Activated naive CD8-positive, alpha-beta T cell treated with anti-CD3 and anti-CD28 coated beads, Interleukin-2, amount 50 U/mL, for 24 hours (primary cell): ENCODE results near the gene DHX35.

Experiments used
- ATAC-seq: fragments of 150-1000 bp; cut with Tn5 transposase; one replicate; pipeline ENCODE4 v1.10.0; 2021
- DNase-seq: peaks from one replicate; pipeline ENCODE4 v3.0.0; 2021
- H3K27ac Mint-ChIP-seq: one replicate; pipeline ENCODE4 v1.8.0; 2021; ENCODE audit warnings: mild to moderate bottlenecking, mixed read lengths
- H3K27me3 Mint-ChIP-seq: one replicate; pipeline ENCODE4 v1.8.0; 2021; ENCODE audit warnings: mixed read lengths
- H3K36me3 Mint-ChIP-seq: one replicate; pipeline ENCODE4 v1.8.0; 2021; ENCODE audit warnings: low read depth, mixed read lengths
- H3K4me1 Mint-ChIP-seq: one replicate; pipeline ENCODE4 v1.8.0; 2021; ENCODE audit warnings: mixed read lengths
- H3K4me3 Mint-ChIP-seq: one replicate; pipeline ENCODE4 v1.8.0; 2021; ENCODE audit warnings: mild to moderate bottlenecking, moderate library complexity, mixed read lengths
- H3K9me3 Mint-ChIP-seq: one replicate; pipeline ENCODE4 v1.8.0; 2021; ENCODE audit warnings: mixed read lengths

Gene DHX35

DNA sequence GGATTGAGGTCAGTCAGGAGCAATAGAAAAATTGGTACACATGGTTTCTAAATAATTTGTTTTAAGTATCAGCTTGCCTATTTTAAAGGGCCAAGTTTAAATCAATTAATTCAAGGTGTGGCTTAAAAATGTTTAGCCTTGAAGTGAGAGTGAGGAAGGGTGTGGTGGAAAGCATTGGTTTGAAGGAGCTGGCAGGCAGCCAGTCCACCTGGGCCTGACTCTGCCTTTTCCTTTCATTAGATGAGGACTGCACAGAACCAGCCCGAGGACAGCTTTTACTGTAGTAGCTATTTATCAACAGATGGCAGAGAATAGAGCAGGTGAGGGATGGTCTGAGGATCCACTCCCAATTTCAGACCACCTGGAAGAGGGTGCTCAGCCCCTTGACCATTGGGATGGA is 42.4 kb downstream of the DHX35 start:
- H3K27me3 Mint-ChIP-seq, result no peaks in the 10 kb centered on the region
- no peak overlapping the region for H3K27ac Mint-ChIP-seq
- H3K4me3 Mint-ChIP-seq, result no peak overlapping the region
- DNase-seq (no peak), ATAC-seq (no peak)
- H3K9me3 Mint-ChIP-seq, result no peaks in the 10 kb centered on the region
- peaks cover 8% of the 10 kb centered on the region for H3K4me1 Mint-ChIP-seq
- H3K36me3 Mint-ChIP-seq, result peaks cover 64% of the 10 kb centered on the region

DNA sequence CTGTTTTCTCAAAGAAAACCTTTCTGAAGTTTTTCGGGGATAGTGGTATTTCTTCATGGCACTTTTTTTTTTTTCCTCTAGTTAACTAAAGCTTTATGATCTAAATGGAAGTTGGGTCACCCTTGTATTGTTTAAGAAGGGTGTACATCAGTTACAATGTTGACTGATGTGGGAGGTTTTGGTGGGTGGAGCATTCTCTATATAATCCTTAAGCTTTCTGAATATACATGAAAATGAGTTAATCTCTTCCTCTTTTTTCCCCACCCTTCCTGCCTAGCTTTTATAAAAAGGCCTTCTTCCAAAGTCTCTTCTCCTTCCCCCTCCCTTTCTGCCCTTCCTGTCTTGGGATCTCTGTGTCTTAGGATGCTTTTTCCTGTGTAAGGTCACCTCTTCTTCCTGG is 47.2 kb downstream of the DHX35 start:
- peaks cover 57% of the 10 kb centered on the region for H3K36me3 Mint-ChIP-seq
- no peak overlapping the region for H3K27ac Mint-ChIP-seq
- H3K27me3 Mint-ChIP-seq, result no peaks in the 10 kb centered on the region

DNA sequence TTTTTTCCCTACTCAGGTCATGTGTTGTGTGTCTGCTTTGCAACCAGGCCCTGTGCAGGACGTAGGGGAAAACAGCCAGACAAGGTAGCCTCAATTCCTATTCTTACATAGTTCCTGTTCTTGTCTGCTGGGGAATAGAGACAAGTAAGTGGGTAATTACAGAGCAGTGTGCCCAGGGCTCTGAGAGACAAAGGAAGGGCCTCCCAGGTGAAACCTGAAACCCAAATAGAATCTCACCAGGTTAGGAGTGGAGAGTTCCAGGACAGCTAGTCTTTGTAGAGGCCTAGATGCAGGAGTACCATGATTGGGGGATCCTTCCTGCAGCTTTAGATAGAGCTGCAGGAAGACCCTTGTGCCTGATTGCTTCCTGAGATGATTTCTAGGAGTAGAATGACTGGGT is 48.4 kb downstream of the DHX35 start:
- H3K27me3 Mint-ChIP-seq, result no peaks in the 10 kb centered on the region
- peaks cover 10% of the 10 kb centered on the region for H3K4me1 Mint-ChIP-seq
- H3K4me3 Mint-ChIP-seq, result no peak overlapping the region
- H3K27ac Mint-ChIP-seq, result no peak overlapping the region
- DNase-seq (no peak), ATAC-seq (no peak)
- no peaks in the 10 kb centered on the region for H3K9me3 Mint-ChIP-seq
- H3K36me3 Mint-ChIP-seq, result peaks cover 65% of the 10 kb centered on the region

More for the DNA sequence above, 47.2 kb downstream of the DHX35 start:
- no peaks in the 10 kb centered on the region for H3K9me3 Mint-ChIP-seq
- H3K4me3 Mint-ChIP-seq, result no peak overlapping the region
- H3K4me1 Mint-ChIP-seq, result peaks cover 6% of the 10 kb centered on the region
- no peak for DNase-seq
- no peak for ATAC-seq

DNA sequence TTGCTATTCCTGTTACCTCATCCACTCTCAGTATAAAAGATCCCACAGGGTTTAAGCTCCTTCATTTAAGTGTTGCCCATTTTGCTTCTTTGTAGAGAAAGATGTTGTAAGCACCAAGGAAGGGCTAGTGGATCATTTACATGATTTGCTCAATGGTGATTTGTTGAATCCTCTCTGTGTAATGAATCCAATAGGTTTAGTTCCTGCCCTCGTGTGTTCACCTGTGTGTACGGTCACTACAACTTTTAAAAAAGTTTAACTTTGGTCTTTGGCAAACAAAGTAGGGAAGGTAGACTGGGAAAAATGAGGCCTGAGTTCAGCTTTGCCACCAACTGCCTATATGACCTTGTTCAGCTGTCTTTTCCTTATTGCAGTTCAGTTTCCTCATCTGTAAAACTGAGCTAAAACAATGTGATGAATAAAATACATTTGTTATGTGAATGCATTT is 51.5 kb downstream of the DHX35 start:
- ATAC-seq (no peak), DNase-seq (no peak)
- H3K4me1 Mint-ChIP-seq, result peaks cover 39% of the 10 kb centered on the region
- no peak overlapping the region for H3K4me3 Mint-ChIP-seq
- no peak overlapping the region for H3K27ac Mint-ChIP-seq
- no peaks in the 10 kb centered on the region for H3K27me3 Mint-ChIP-seq
- H3K36me3 Mint-ChIP-seq, result peaks cover 77% of the 10 kb centered on the region
- H3K9me3 Mint-ChIP-seq, result peaks cover 4% of the 10 kb centered on the region

DNA sequence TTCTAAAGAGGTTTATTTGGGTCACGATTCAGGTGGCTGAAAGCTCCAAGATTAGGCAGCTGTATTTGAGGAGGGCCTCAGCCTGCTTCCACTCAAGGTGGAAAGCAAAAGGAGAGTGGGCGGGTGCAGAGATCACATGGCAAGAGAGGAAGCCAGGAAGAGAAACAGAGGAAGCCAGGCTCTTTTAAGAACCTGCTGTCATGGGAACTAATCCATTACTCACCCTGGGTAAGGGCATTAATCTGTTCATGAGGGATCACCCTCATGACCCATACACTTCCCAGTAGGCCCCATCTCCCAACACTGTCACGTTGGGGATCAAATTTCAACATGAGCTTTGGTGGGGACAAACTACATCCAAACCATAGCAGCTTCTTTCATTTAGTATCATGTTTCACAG is 53.9 kb downstream of the DHX35 start:
- ATAC-seq (no peak), DNase-seq (no peak)
- Mint-ChIP-seq H3K27ac (peak overlapping the region; percentile 31), H3K4me1 (peaks cover 56% of the 10 kb centered on the region), H3K27me3 (no peaks in the 10 kb centered on the region), H3K9me3 (peaks cover 4% of the 10 kb centered on the region), H3K36me3 (peaks cover 83% of the 10 kb centered on the region), H3K4me3 (no peak overlapping the region)

DNA sequence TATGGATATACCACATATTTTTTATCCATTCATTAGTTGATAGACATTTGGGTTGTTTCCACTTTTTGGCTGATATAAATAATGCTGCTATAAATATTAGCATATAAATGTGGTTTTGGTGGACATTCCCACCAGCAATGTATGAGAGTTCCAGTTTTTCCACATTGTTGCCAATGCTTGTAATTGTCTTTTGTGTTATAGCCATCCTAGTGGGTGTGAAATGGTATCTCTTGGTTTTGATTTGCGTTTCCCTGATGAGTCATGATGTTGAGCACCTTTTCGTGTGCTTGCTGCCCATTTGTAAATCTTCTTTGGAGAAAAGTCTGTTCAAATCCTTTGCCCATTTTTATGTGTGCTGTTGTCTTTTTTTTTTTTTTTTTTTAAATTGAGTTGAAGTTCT is 54.4 kb downstream of the DHX35 start:
- no peak for DNase-seq
- peak overlapping the region; percentile 25 for H3K27ac Mint-ChIP-seq

DNA sequence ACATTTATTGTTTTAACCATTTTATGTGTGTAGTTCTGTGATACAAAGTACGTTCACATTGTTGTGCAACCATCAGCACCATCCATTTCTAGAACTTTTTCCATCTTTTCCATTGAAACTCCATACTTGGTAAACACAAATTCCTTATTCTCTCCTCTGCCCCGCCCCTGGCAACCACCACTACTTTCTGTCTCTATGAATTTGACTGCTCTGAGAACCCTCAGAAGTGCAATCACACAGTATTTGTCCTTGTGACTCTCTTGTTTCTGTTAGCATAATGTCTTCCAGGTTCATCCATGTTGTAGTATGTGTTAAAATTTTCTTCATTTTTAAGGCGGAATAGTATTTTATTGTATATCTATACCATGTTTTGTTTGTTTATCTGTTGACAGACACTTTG is 56.9 kb downstream of the DHX35 start:
- H3K4me3 Mint-ChIP-seq, result no peak overlapping the region
- peaks cover 60% of the 10 kb centered on the region for H3K4me1 Mint-ChIP-seq
- ATAC-seq, result no peak

More for the DNA sequence above, 54.4 kb downstream of the DHX35 start:
- Mint-ChIP-seq H3K4me1 (peaks cover 56% of the 10 kb centered on the region), H3K36me3 (peaks cover 83% of the 10 kb centered on the region), H3K27me3 (no peaks in the 10 kb centered on the region), H3K9me3 (peaks cover 4% of the 10 kb centered on the region), H3K4me3 (no peak overlapping the region)
- ATAC-seq, result no peak

DNA sequence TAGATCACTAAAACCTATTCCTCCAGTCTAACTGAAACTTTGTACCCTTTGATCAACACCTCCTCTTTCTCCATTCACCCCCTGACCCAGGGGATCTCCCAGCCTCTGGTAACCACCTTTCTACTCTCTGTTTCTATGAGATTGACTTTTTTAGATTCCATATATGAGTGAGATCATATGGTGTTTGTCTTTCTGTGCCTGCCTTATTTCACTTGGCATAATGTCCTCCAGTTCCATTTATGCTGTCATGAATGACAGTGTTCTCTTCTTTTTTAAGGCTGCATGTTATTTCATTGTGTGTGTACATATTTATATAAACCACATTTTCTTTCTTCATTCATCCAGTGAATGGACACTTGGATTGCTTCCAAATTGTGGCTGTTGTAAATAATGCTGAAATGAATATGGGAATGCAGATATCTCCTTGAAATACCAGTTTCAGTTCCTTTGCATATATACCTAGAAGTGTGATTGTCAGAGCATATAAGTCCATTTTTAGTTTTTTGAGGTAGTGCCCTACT is 57.7 kb downstream of the DHX35 start:
- H3K4me3 Mint-ChIP-seq, result peak overlapping the region; percentile 9
- DNase-seq, result peak; percentile 41
- peak; percentile 97 for ATAC-seq
- H3K36me3 Mint-ChIP-seq, result peaks cover 83% of the 10 kb centered on the region
- peaks cover 4% of the 10 kb centered on the region for H3K9me3 Mint-ChIP-seq
- H3K27me3 Mint-ChIP-seq, result no peaks in the 10 kb centered on the region
- peaks cover 63% of the 10 kb centered on the region for H3K4me1 Mint-ChIP-seq
- H3K27ac Mint-ChIP-seq, result peak overlapping the region; percentile 78

More for the DNA sequence above, 56.9 kb downstream of the DHX35 start:
- H3K9me3 Mint-ChIP-seq, result peaks cover 4% of the 10 kb centered on the region
- DNase-seq, result no peak
- peaks cover 87% of the 10 kb centered on the region for H3K36me3 Mint-ChIP-seq
- H3K27ac Mint-ChIP-seq, result no peak overlapping the region
- no peaks in the 10 kb centered on the region for H3K27me3 Mint-ChIP-seq

DNA sequence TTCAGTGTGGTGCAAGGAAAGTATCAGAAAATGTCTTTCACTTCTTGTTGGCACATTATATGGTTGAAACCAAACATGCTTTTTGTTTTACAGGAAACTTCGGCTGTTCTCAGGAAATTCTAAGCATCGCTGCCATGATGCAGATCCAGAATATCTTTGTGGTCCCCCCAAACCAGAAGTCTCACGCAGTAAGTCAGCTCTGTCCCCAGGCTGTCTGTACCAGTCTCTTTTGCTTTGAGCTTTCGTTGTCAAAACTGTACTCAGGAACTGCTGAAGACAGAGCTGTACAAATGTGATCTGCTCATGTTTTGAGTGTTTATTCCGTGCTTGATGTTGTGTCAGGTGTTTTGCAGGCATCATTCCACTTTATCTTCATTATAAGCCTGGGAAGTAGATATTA is 59.6 kb downstream of the DHX35 start:
- no peak for DNase-seq
- Mint-ChIP-seq H3K4me1 (peaks cover 53% of the 10 kb centered on the region), H3K9me3 (no peaks in the 10 kb centered on the region), H3K36me3 (peaks cover 80% of the 10 kb centered on the region), H3K4me3 (no peak overlapping the region), H3K27me3 (no peaks in the 10 kb centered on the region), H3K27ac (peak overlapping the region; percentile 52)
- ATAC-seq, result peak; percentile 41

DNA sequence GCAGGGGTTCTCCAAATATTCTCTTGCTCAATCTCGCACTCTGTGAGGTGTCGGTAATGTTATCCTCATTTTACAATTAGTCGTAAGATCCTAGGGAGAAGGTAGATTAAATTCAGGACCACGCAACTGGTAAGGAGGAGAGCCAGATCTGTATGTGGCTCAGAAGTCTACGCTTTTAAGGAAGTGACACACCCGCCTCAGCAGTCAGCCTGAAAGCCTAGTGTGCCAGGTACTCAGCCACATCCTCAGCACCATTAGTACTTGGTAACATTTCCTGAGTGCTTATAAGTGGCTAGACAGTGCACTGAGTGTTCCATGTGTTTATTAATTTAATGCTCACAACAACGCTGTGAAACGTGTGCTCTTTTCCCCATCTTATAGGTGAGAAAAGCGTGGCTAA is 63.7 kb downstream of the DHX35 start:
- peaks cover 58% of the 10 kb centered on the region for H3K36me3 Mint-ChIP-seq
- ATAC-seq (no peak), DNase-seq (no peak)
- no peaks in the 10 kb centered on the region for H3K9me3 Mint-ChIP-seq
- no peak overlapping the region for H3K4me3 Mint-ChIP-seq
- H3K27ac Mint-ChIP-seq, result no peak overlapping the region
- peaks cover 16% of the 10 kb centered on the region for H3K4me1 Mint-ChIP-seq
- no peaks in the 10 kb centered on the region for H3K27me3 Mint-ChIP-seq

DNA sequence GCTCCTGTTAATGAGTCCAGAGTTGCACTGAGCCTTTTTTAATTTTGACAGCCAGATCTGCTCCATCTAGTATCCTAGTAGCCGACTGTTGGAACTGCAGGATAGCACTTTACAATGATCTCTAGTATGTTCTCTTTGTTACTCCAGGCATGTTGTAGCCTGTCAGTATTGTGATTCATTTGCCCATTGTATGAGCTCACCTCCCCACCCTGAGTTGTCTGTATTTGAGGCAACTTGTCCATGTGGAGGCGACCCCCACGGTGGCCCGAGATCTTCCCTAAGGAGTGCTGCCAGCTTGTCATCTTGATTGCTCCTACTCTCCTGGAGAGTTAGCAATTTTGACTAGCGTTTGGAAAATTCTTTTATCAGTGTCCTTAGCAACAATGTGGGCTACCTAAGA is 67.2 kb downstream of the DHX35 start:
- H3K4me1 Mint-ChIP-seq, result peaks cover 11% of the 10 kb centered on the region
- no peak for ATAC-seq
- no peak overlapping the region for H3K27ac Mint-ChIP-seq
- H3K36me3 Mint-ChIP-seq, result peaks cover 44% of the 10 kb centered on the region
- H3K4me3 Mint-ChIP-seq, result no peak overlapping the region
- no peaks in the 10 kb centered on the region for H3K27me3 Mint-ChIP-seq
- no peak for DNase-seq
- no peaks in the 10 kb centered on the region for H3K9me3 Mint-ChIP-seq

DNA sequence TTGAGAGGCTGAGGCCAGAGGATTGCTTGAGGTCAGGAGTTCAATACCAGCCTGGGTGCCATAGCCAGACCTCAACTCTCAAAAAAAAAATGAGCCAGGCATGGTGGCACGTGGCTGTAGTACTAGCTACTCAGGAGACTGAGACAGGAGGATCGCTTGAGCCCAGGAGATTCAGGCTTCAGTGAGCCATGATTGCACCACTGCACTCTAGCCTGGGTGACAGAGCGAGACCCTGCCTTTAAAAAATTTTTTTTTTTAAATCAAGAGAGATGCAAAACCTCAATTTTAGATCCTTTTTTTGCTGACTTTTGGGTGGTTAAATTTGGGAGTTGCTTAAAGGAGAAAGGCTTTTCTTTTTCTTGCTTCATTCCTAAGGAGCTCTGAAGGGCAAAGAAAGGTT is 70.9 kb downstream of the DHX35 start:
- H3K4me3 Mint-ChIP-seq, result no peak overlapping the region
- ATAC-seq, result no peak
- no peaks in the 10 kb centered on the region for H3K9me3 Mint-ChIP-seq
- H3K36me3 Mint-ChIP-seq, result peaks cover 24% of the 10 kb centered on the region
- no peak for DNase-seq
- H3K4me1 Mint-ChIP-seq, result no peaks in the 10 kb centered on the region
- no peaks in the 10 kb centered on the region for H3K27me3 Mint-ChIP-seq
- H3K27ac Mint-ChIP-seq, result no peak overlapping the region

DNA sequence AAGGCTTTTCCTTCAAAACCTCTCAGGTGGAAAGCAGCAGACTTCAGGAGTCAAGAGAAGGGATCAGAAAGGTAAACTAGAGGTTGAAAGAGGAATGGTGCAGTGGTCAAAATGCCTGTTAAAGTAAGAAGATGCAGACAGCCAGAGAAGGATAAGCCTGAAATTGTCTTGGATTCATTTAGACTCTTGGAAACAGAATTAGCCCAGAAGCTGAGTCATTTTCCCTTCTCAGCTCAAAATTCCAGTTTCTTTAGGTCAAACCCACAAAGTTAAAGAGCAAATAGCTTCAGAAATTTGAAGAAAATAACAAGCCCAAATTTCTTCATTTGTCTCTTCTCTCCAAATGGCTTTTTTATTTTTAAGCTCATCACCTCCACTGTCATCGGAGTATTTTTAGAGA is 73.9 kb downstream of the DHX35 start:
- no peak overlapping the region for H3K27ac Mint-ChIP-seq
- no peaks in the 10 kb centered on the region for H3K4me1 Mint-ChIP-seq
- peaks cover 21% of the 10 kb centered on the region for H3K36me3 Mint-ChIP-seq
- ATAC-seq (no peak), DNase-seq (no peak)
- no peaks in the 10 kb centered on the region for H3K27me3 Mint-ChIP-seq
- no peaks in the 10 kb centered on the region for H3K9me3 Mint-ChIP-seq
- H3K4me3 Mint-ChIP-seq, result no peak overlapping the region

DNA sequence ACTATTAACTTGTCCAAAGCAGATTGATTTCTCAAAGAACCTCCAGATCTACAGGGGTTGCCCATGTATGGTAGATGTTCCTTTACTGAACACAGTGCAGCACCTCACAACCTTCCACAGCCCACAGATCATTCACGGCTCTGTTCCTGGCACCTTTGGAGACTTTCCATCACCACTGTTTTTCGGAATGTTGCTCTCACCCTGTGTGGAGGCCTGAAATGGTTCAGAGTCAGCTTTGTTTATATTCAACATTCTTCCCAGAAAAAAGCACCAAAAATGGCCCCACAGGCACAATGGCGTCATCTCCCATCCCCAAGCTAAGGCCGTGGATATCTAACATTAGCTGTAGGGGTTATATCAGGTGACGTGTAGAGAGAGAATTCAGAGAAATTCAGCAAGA is 74.7 kb downstream of the DHX35 start:
- Mint-ChIP-seq H3K36me3 (peaks cover 18% of the 10 kb centered on the region), H3K4me3 (no peak overlapping the region), H3K4me1 (no peaks in the 10 kb centered on the region), H3K27ac (no peak overlapping the region), H3K27me3 (no peaks in the 10 kb centered on the region), H3K9me3 (no peaks in the 10 kb centered on the region)
- ATAC-seq, result no peak
- DNase-seq, result no peak

DNA sequence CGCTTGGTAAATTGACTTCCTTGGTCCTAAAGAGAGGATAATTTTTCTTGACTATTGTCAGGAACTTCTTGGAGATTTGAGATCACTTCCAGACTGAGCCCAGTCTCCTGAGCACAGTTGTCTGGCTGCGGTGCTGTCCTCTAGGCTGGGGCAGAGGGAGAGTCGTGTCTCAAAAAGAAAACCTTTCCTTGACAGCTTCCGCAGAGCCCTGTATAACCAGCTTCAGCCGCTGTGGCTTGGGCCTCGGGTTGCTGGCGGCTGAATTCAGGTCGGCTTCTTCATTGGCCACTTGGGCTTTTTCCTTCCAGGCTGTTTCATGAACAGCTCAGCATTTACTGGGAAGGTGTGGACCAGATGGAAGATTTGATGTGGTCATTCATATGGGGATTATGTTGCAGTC is 75.9 kb downstream of the DHX35 start:
- ATAC-seq (no peak), DNase-seq (no peak)
- Mint-ChIP-seq H3K4me1 (no peaks in the 10 kb centered on the region), H3K27me3 (no peaks in the 10 kb centered on the region), H3K36me3 (peaks cover 26% of the 10 kb centered on the region), H3K4me3 (no peak overlapping the region), H3K9me3 (no peaks in the 10 kb centered on the region), H3K27ac (no peak overlapping the region)

DNA sequence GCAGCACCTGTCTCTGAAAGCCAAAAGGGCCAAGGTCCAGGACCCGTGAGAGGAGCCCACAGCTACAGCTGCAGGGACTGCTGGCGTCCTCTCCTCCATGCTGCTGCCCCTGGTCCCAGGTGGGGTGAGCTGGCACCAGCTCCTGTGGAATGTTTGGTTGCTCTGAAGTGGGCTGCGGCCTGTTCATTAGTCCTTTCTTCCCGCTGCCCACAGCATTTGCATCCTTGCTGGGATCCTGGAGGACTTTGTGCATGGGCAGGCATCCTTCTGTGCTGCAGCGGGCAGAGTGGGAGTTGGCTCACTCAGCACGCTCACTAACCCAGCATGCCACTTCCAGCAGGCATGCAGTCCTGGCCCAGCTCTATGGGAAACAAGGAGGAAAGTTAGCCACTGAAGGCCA is 76.4 kb downstream of the DHX35 start:
- Mint-ChIP-seq H3K4me3 (no peak overlapping the region), H3K36me3 (peaks cover 26% of the 10 kb centered on the region), H3K9me3 (no peaks in the 10 kb centered on the region), H3K27me3 (no peaks in the 10 kb centered on the region), H3K4me1 (no peaks in the 10 kb centered on the region), H3K27ac (no peak overlapping the region)
- DNase-seq, result no peak
- ATAC-seq, result no peak
